Measurements from ENCODE around the gene MCTP1. TPM values are rescaled to one million over a fixed set of nuclear protein-coding genes. Genes with fewer than 3 reads are reported as not detected.
A peak's percentile ranks its signal among the peaks of the same experiment; 100 is the strongest.

MCTP1 gene
- polyA plus RNA-seq, 3 donors: 34.4 to 72.9 (median 55.5) TPM

- intact Hi-C loops (cut with micrococcal nuclease): no loop called here
- Histone ChIP-seq H3K9me3 (replicated peaks in 1 of 2; ENCODE audit: control insufficient read depth in 1 of 2, insufficient read depth in 1 of 2, low read length in 2 of 2) (no peaks in the 10 kb centered on the region), H2AFZ (ENCODE audit: insufficient read depth, low read depth, low read length, poor library complexity, severe bottlenecking) (no peak overlapping the region), H3K79me2 (ENCODE audit: insufficient read depth, low read length) (peaks cover 96% of the 10 kb centered on the region), H3K4me3 (replicated peaks in 1 of 3; ENCODE audit: low read depth in 2 of 3, low read length in 3 of 3) (peak overlapping the region in 1 of 3 experiments; percentile 53), H3K9ac (ENCODE audit: insufficient read depth, low read length, poor library complexity, severe bottlenecking) (no peak overlapping the region), H3K27me3 (ENCODE audit: control insufficient read depth in 2 of 2, insufficient read depth in 2 of 2, low read length in 2 of 2) (no peaks in the 10 kb centered on the region), H3K36me3 (replicated peaks in 1 of 2; ENCODE audit: control insufficient read depth in 1 of 2, insufficient read depth in 2 of 2, low read length in 2 of 2) (no peaks in the 10 kb centered on the region), H3K4me2 (replicated peaks; ENCODE audit: extremely low read depth, low read length, poor library complexity, severe bottlenecking) (peak overlapping the region; percentile 57), H4K20me1 (ENCODE audit: insufficient read depth, low read length) (peaks cover 38% of the 10 kb centered on the region), H3K27ac (ENCODE audit: low read depth in 1 of 2, low read length in 2 of 2) (peak overlapping the region in 1 of 2 donors; percentile 68), H3K4me1 (ENCODE audit: control insufficient read depth in 1 of 2, insufficient read depth in 2 of 2, low read length in 2 of 2) (peaks cover 44 to 49% of the 10 kb centered on the region in 2 donors)
- no peaks in the 10 kb centered on the region for H3K27me3 Mint-ChIP-seq (ENCODE audit: low read depth in 3 of 3)
- peaks cover 8 to 15% of the 10 kb centered on the region in 2 donors for H3K36me3 Mint-ChIP-seq
- H3K4me3 Mint-ChIP-seq: peak overlapping the region in 1 of 2 donors; percentile 31
- no CpG with 5 or more reads among the region's 1 CpG for WGBS (ENCODE audit: insufficient coverage)
- H3K4me1 Mint-ChIP-seq: peaks cover 63% of the 10 kb centered on the region
- peak overlapping the region; percentile 82 to 93 (median 85) for H3K27ac Mint-ChIP-seq
- no peak for TF ChIP-seq CTCF (IDR thresholded peaks at IDR 0.05)
- DNase-seq: peak; percentile 61 to 85 (median 77)
- H3K9me3 Mint-ChIP-seq: peaks cover 0 to 11% (median 0%) of the 10 kb centered on the region in 7 donors
Measured at GRCh38 chr5:95048628-95049027, 236.3 kb downstream of the MCTP1 start.

GRCh38 chr5:95045181-95045965, 239.5 kb downstream of the MCTP1 start:
- H3K36me3 Mint-ChIP-seq: peaks cover 10 to 12% of the 10 kb centered on the region in 2 donors
- H3K27ac Mint-ChIP-seq: peak overlapping the region in 4 of 7 donors; percentile 7 to 39 (median 27)
- H3K4me3 Mint-ChIP-seq: no peak overlapping the region
- H3K27me3 ChIP-seq (ENCODE audit: control insufficient read depth in 2 of 2, insufficient read depth in 2 of 2, low read length in 2 of 2): no peaks in the 10 kb centered on the region
- H3K4me2 ChIP-seq (replicated peaks; ENCODE audit: extremely low read depth, low read length, poor library complexity, severe bottlenecking): no peak overlapping the region
- no peak overlapping the region for H3K9ac ChIP-seq (ENCODE audit: insufficient read depth, low read length, poor library complexity, severe bottlenecking)
- H3K36me3 ChIP-seq (replicated peaks in 1 of 2; ENCODE audit: control insufficient read depth in 1 of 2, insufficient read depth in 2 of 2, low read length in 2 of 2): peaks cover 2 to 4% of the 10 kb centered on the region in 2 donors
- peaks cover 51% of the 10 kb centered on the region for H4K20me1 ChIP-seq (ENCODE audit: insufficient read depth, low read length)
- H2AFZ ChIP-seq (ENCODE audit: insufficient read depth, low read depth, low read length, poor library complexity, severe bottlenecking): no peak overlapping the region
- H3K9me3 ChIP-seq (replicated peaks in 1 of 2; ENCODE audit: control insufficient read depth in 1 of 2, insufficient read depth in 1 of 2, low read length in 2 of 2): peaks cover 0 to 3% of the 10 kb centered on the region in 2 donors
- peak overlapping the region in 1 of 2 donors; percentile 7 for H3K27ac ChIP-seq (ENCODE audit: low read depth in 1 of 2, low read length in 2 of 2)
- no peak for DNase-seq
- peaks cover 64% of the 10 kb centered on the region for H3K4me1 Mint-ChIP-seq
- intact Hi-C loops (cut with micrococcal nuclease): no loop called here
- 80% methylated on average over 2 of the region's 5 CpGs for WGBS (ENCODE audit: insufficient coverage)
- H3K9me3 Mint-ChIP-seq: peaks cover 0 to 13% (median under 1%) of the 10 kb centered on the region in 7 donors
- H3K27me3 Mint-ChIP-seq (ENCODE audit: low read depth in 3 of 3): no peaks in the 10 kb centered on the region
- H3K4me1 ChIP-seq (ENCODE audit: control insufficient read depth in 1 of 2, insufficient read depth in 2 of 2, low read length in 2 of 2): peaks cover 53 to 65% of the 10 kb centered on the region in 2 donors
- TF ChIP-seq CTCF (IDR thresholded peaks at IDR 0.05): no peak
- no peak overlapping the region for H3K4me3 ChIP-seq (replicated peaks in 1 of 3; ENCODE audit: low read depth in 2 of 3, low read length in 3 of 3)
- H3K79me2 ChIP-seq (ENCODE audit: insufficient read depth, low read length): peaks cover 94% of the 10 kb centered on the region
